NCI-H2227 (cell line): ENCODE results near the gene ERAP2.
A peak's percentile ranks its signal among the peaks of the same experiment; 100 is the strongest.
"Not testable (repeated sequence)": the region's sequence is repeated elsewhere in the genome, so short reads cannot be mapped to it uniquely, and the experiment has no call there.

Source experiments
- DNase-seq: peaks from one replicate; lab custom pipeline; 2025; ENCODE audit not compliant: unreplicated experiment; lab: John Stamatoyannopoulos, UW

Gene ERAP2

DNA sequence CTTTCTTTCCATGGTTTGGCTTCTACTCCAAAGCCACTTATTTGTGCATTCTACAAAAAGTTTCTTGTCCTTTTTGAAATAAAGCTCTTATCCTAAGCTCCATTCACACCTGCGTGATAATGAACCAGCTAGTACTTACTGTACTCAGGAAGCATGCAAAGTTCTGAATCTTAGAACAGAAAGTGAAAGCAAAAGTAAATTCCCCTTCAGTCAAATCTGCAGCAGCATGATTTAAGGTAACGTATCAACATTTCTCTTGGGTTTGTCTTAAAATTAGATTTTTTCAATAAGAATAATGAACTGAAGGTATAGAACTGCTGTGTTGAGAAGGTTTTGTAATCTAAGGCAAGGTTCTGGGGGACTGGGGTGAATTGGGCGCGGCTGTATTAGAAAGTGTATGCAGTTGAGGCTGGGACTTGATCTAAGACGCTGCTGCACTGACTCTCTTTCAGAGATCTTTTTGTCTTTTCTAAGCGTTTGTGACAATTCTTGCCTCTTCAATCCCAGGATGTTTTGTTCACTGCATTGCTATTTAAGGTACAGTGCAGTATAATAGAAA, at the start of gene ERAP2:
TSS of gene ERAP2 (plus strand) at position 209 of the 559 bp plus-strand sequence. CDS start 3,186 bp downstream, outside the sequence.
- peak; percentile 27 for DNase-seq

GRCh38 chr5:96829297-96829696, 47.0 kb upstream of the ERAP2 start:
- DNase-seq = no peak

DNA sequence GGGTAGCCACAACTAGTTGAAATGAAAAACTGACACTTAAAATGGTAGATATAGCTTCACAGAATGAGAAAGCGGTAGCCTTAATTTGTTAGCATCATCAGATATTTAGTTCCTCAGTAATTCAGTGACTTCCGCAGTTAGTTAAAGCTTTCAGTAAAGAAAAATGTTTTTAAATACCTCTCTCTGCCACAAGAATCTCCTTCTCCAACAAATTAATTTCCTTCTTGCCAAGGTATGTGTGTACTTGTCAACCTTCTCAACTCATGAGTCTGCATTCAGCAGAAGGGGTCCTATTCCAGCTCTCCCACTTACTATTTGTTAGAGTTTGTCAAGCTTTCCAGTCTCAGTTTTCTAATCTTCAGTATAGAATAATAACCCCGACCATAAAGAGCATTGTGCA, 42.3 kb upstream of the ERAP2 start:
- no peak for DNase-seq

- no peak for DNase-seq
Observed at GRCh38 chr5:96835791-96836191, 40.5 kb upstream of the ERAP2 start.

DNA sequence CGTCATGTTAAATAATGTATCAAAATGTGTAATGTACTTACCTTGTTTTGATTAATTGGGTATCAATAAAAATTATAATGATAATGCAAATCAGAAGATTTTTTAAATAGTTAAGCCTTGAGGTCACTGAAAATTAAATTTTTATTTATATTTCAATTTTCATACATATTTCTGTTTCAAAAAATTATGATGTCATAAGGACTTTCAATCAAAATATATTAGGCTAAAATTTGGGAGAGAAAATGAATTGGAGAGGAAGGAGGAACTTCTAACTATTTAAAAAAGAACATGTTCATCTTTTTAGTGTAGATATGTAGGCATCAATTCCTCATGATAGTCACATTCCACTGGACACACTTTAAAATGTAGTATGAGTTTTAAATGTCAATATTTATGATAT, 39.5 kb upstream of the ERAP2 start:
- DNase-seq = no peak

DNA sequence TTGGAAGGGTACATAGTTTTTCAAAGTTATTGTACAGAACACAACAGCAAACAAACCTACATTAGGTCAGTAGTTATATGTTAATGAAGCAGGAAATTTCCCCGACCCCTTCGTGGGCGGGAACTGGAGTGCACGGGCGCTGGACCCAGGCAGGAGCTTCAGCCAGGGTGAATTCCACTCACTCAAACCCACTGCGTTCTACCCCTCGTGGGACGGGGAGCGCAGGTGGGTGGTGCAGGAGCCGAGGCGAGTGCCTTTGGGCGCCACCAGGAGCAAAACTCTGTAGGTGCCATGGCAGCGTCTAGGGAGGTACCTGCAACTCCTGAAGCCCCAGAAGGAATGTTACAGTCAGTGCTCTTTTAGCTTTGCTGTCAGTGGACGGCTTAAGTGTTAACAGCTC, 39.0 kb upstream of the ERAP2 start:
- DNase-seq = no peak

DNA sequence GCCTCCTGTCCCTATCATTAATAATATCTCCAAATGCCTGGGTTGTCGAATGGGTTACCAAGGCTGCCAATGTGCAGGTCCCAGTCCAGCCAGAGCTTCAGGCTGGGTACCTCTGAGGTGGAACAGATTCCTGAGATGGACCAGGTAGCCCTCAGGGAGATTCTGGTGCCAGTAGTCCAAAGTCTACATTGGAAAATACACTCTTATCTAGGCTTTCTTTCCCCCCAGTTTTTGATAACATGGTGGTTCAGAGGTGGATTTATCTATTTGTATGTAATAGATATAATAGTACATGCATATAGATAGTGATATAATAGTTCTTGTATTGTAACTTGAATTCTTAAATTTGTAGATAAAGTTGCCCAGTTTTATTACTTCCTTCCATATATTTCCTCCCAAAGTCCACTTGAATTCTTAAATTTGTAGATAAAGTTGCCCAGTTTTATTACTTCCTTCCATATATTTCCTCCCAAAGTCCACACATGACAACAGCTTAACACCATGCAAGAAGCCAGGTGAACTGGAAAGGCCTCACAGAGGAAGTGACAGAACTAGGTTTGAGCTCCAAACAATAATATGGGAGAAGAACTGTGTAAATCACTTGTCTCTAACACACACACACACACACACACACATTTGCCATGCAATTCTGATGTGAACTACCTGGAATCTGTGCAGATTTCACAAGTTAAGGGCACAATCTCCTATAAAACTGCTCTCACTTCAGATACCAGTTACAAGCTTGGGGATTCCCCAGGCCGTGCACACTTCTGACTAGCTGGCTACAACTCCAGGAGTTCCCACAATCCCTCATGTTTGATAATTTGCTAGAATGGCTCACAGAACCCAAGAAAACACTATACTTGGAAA, 37.9 kb upstream of the ERAP2 start:
- no peak for DNase-seq

- no peak for DNase-seq
Observed at GRCh38 chr5:96839071-96839592, 37.2 kb upstream of the ERAP2 start.

DNA sequence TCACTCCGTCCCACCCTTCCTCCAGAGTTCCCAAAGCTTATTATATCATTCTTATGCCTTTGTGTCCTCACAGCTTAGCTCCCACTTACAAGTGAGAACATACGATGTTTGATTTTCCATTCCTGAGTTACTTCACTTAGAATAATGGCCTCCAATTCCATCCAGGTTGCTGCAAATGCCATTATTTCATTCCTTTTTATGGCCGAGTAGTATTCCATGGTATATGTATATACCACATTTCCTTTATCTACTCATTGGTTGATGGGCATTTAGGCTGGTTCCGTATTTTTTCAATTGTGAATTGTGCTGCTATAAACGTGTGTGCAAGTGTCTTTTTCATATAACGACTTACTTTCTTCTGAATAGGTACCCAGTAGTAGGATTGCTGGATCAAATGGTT, 34.4 kb upstream of the ERAP2 start:
- not testable (repeated sequence) for DNase-seq

- DNase-seq = no peak
Observed at GRCh38 chr5:96843140-96843539, 33.2 kb upstream of the ERAP2 start.

DNA sequence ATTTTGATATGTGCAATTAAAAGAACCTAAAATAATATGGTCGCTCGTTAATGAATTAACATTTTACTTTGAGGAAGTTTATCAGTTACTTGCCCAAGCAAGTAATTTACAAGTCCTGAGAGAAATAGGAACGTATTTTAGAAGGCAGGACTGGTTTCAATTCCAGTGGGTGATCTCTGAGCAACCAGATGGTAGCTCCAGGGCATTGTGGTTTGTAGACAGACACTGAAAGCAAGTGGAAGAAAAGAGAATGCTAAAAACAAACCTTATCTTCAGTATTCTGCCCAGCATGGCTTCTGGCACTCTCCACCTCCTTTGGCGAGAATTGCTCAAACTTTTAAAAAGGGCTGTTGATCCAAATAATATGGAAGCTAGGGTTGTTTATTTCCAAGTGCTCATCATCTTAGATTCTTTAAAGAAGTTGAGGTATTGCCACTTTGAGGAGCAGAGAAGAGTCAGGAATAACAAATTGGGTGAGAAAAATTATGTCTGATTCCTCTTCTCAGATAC, 31.8 kb upstream of the ERAP2 start:
- DNase-seq = no peak

DNA sequence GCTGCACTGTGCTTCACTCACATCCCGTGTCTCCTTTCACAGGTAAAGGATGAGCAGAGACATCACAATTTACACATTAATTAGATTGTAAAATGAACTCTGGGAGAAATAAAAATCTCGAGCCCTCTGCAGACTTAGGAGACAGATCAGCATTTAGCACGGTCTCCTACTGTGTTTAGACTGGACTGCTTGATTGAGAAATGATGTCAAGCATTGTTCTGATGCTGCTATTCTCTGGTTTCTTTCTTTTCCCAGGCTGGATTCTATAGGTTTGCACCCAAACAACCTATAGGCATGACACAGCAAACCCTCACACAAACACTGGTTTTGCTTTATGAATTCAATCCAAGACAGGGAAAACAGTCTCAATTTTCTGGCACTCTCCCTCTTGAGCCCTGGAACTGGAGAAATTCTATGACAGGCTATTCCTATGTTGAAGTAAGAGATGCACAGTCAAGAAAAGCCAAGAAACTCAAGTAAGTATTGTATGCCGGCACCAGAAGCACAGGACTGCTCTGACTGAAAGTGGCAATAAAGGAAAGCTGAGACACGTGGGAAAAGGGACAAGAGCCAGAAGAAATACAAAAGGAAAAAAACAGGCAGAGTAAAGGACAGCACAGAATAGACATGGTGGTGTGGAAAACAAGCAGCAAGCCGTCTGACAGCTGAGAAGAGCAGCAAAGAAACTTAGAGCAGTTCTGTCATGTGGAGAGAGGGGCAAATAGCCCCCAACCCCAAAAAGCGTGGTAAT, 24.8 kb upstream of the ERAP2 start:
- DNase-seq = no peak

DNA sequence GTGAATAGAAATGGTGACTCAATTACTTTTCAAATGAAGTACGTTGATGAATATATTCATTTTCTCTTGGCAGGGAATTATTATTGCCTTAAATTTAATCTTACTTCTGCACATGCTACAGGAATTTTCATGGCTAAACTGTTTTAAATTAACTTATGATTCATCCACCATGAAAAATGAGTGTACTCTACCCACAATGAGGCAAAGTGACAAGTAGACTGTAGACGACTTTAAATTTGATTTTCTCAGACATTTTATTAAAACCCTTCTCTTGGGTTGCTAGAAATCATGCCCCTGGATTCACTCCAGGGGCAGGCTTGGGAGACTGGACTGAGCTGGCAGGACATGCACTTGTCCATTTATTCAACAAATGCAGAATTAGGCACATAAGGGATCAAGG, 23.5 kb upstream of the ERAP2 start:
- DNase-seq = no peak

GRCh38 chr5:96854067-96854466, 22.2 kb upstream of the ERAP2 start:
- no peak for DNase-seq

GRCh38 chr5:96855031-96855872, 21.0 kb upstream of the ERAP2 start:
- DNase-seq = no peak

GRCh38 chr5:96856371-96856770, 19.9 kb upstream of the ERAP2 start:
- DNase-seq = no peak

DNA sequence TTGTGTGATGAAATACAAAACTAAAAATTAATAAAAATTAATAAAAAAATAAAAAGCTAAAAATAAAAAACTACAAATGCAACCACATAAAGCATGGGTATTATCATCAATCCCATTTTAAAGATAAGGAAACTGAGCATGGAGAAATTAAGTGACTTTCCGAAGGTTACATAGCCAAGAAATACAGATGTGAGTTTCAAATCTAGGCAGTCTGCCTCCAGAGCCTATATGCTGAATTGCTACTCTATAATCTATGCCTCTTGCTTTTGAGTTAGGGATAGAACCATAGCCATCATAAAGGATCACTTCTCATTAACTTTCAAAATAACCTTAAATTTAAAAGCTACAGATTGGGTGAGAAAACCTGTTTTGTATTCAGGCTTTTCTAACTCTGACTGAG, 18.8 kb upstream of the ERAP2 start:
- no peak for DNase-seq

DNA sequence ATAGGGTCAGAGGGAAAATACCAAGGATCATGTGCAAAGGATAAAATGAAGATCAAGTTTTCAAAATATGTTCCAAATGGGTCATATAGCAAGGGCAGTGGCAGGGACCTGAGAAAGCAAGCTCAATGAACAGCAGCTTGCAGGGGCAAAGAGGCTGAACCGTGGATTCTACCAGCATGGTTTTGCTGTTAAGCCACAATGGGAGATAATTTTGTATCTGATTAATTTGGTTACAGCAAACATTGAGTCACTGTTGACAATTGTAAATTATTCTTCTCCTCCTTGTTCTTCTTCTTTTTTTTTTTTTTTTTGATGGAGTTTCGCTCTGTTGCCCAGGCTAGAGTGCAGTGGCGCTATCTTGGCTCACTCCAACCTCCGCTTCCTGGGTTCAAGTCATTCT, 18.4 kb upstream of the ERAP2 start:
- DNase-seq = no peak

DNA sequence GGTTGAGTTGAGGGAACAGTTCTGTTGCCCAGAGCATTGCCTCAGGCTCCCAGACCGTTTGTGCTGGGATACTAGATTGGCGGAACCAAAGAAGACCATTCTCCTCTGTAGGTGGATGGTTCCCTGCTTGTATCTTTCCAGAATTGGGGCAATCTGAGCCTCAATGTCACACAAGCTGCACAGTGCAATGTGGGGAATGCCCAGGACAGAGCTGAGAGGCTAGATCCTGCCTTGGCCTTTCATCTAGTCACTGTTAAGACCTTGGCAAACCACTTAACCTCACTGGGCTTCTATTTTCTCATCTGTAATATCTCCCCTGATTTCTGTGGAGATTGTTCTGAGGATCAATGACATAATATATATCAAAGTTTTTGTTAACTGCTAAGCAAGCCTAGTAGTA, 16.9 kb upstream of the ERAP2 start:
- DNase-seq = no peak

DNA sequence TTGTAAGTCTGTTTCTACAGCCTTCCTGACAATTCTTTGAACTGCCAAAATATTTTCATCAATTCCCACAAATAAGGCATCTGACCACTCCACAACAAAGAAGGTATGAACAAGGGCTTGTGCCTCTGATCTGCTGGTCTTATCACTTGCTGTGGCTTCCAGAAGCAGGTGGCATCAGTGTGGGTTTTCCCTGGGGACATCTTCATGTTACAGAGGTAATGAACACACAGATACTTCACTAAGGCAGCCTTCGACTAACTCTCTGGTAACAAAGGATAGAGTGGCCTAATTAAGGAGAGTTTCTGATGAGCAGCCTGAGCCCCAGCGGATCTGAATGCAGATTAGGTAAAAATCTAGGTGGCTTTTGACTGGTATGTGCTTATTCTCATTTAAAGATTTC, 15.2 kb upstream of the ERAP2 start:
- no peak for DNase-seq

GRCh38 chr5:96863114-96863513, 13.2 kb upstream of the ERAP2 start:
- no peak for DNase-seq
